SH-SY5Y (cell line): Measurements from ENCODE around the gene HIP1R.

Experiments
- GATA2 ChIP-seq: IDR thresholded peaks from 2 replicates; pipeline ENCODE4 v1.6.1; 2011; ENCODE audit warnings: mild to moderate bottlenecking, low read depth, low read length
- GATA3 ChIP-seq: IDR thresholded peaks from 2 replicates; pipeline ENCODE4 v1.6.1; 2011; ENCODE audit warnings: low read depth, mild to moderate bottlenecking, low read length, moderate library complexity

GRCh38 chr12:122843455-122843854, 8.2 kb downstream of the HIP1R start:
- TF ChIP-seq GATA2 (no peak), GATA3 (no peak)
